ENCODE data around the gene C2.
A peak's percentile ranks its signal among the peaks of the same experiment; 100 is the strongest.
"Not testable (repeated sequence)": the region's sequence is repeated elsewhere in the genome, so short reads cannot be mapped to it uniquely, and the experiment has no call there.

Gene C2

GRCh38 chr6:31958412-31958740, 30.9 kb downstream of the C2 start:
- no peak for DNase-seq (ENCODE audit: low spot score)

- peak; percentile 98 for DNase-seq (ENCODE audit: low spot score)
Observed at GRCh38 chr6:31958741-31959739, 31.5 kb downstream of the C2 start, which contains the start of the genes NELFE and SKIC2. TSS of gene NELFE (minus strand) at chr6:31958971. CDS start at chr6:31958446, 525 bp downstream. TSS of gene SKIC2 (plus strand) at chr6:31959175. CDS start at chr6:31959193, 18 bp downstream.

GRCh38 chr6:31961616-31962015, 34.1 kb downstream of the C2 start:
- DNase-seq (ENCODE audit: low spot score), result no peak

- DNase-seq (ENCODE audit: low spot score), result no peak
Observed at GRCh38 chr6:31963921-31964320, 36.4 kb downstream of the C2 start.

- DNase-seq (ENCODE audit: low spot score), result no peak
Observed at GRCh38 chr6:31965700-31966099, 38.2 kb downstream of the C2 start.

GRCh38 chr6:31966506-31966905, 39.0 kb downstream of the C2 start:
- no peak for DNase-seq (ENCODE audit: low spot score)

- no peak for DNase-seq (ENCODE audit: low spot score)
Observed at GRCh38 chr6:31966997-31967925, 39.7 kb downstream of the C2 start.

- no peak for DNase-seq (ENCODE audit: low spot score)
Observed at GRCh38 chr6:31967926-31968320, 40.4 kb downstream of the C2 start.

GRCh38 chr6:31968326-31968725, 40.8 kb downstream of the C2 start:
- DNase-seq (ENCODE audit: low spot score), result no peak

GRCh38 chr6:31968791-31969711, 41.5 kb downstream of the C2 start:
- DNase-seq (ENCODE audit: low spot score), result no peak

GRCh38 chr6:31969712-31970603, 42.4 kb downstream of the C2 start:
- peak; percentile 11 for DNase-seq (ENCODE audit: low spot score)

- DNase-seq (ENCODE audit: low spot score), result no peak
Observed at GRCh38 chr6:31970604-31971271, 43.2 kb downstream of the C2 start.

GRCh38 chr6:31971279-31971992, 43.9 kb downstream of the C2 start:
- DNase-seq (ENCODE audit: low spot score), result no peak

GRCh38 chr6:31971993-31972708, 44.6 kb downstream of the C2 start, which contains the start of gene DXO:
TSS of gene DXO (minus strand) at chr6:31972138. CDS start at chr6:31971675, 463 bp downstream.
- peak; percentile 98 for DNase-seq (ENCODE audit: low spot score)

GRCh38 chr6:31972709-31973350, 45.3 kb downstream of the C2 start:
- DNase-seq (ENCODE audit: low spot score), result peak; percentile 17

- DNase-seq (ENCODE audit: low spot score), result not testable (repeated sequence)
Observed at GRCh38 chr6:31976065-31976464, 48.5 kb downstream of the C2 start.

GRCh38 chr6:31977816-31978431, 50.4 kb downstream of the C2 start:
- DNase-seq (ENCODE audit: low spot score), result no peak

Measured in hematopoietic multipotent progenitor cell treated with erythropoietin and hydrocortisone succinate and interleukin-3 and kit ligand, for 15 days (in vitro differentiated cells).